Measurements from ENCODE around the gene ATXN1.
"Not testable (repeated sequence)": the region's sequence is repeated elsewhere in the genome, so short reads cannot be mapped to it uniquely, and the experiment has no call there.

The ATXN1 gene

DNA sequence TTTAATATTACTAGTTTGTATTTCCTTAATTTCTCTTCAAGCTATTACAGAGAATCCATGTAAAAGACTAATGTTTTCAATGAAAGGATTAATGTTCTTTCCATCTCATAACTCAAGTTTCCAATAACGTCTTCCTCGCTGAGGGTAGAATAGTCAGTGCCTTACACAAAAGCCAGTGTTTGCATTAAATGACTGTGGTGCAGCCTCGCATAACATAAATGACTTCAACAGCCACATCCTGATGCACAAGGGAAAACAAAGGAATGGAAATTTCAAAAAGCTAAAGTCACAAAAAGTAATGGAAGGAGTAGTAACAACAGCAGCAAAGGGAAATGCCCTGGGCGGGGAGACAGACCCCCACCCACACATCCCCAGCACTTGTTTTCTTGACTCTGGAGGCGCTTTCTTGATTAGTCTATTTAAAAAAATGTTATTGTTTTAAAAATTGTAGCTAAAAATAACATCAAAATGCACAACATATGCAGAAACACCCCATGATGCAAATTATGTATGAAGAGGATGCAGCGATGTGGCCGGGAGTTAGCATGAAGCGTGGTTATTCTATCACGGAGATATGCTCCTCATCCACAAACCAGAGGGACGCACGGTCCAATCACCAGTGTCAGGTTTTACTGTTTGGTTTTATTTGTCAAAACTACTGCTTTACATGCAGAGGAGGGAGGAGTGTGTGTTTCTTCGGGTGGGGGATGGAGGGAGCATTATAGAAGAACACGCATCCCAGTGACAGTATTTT is 294.3 kb downstream of the ATXN1 start:
- peaks cover 4% of the 10 kb centered on the region for H3K4me1 ChIP-seq (ENCODE audit: insufficient read depth, low read length)
- H3K9me3 ChIP-seq (ENCODE audit: low read length): no peaks in the 10 kb centered on the region
- no peak overlapping the region for H3K4me3 ChIP-seq (ENCODE audit: low read depth in 1 of 2, low read length in 2 of 2)
- no peak overlapping the region for H3K27ac ChIP-seq (ENCODE audit: low read depth, low read length)
- no peaks in the 10 kb centered on the region for H3K27me3 ChIP-seq (ENCODE audit: control insufficient read depth in 1 of 2, insufficient read depth in 2 of 2, low read length in 2 of 2)
- H3K9ac ChIP-seq (ENCODE audit: low read length): no peak overlapping the region
- no peaks in the 10 kb centered on the region for H3K36me3 ChIP-seq (ENCODE audit: insufficient read depth, low read length)

DNA sequence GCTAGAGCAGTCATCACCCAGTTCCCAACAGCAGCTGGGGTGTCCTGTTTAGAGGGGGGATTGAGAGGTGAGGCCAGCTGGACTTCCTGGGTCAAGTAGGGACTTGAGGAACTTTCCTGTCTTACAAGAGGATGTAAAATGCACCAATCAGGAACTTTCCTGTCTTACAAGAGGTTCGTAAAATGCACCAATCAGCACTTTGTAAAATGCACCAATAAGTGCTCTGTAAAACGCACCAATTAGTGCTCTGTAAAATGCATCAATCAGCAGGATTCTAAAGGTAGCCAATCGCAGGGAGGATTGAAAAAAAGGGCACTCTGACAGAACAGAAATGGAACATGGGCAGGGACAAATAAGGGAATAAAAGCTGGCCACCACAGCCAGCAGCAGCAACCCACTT is 297.2 kb downstream of the ATXN1 start:
- H3K4me3 ChIP-seq (ENCODE audit: low read depth in 1 of 2, low read length in 2 of 2): no peak overlapping the region
- H3K9me3 ChIP-seq (ENCODE audit: low read length): no peaks in the 10 kb centered on the region
- H3K36me3 ChIP-seq (ENCODE audit: insufficient read depth, low read length): no peaks in the 10 kb centered on the region
- no peaks in the 10 kb centered on the region for H3K4me1 ChIP-seq (ENCODE audit: insufficient read depth, low read length)
- H3K27ac ChIP-seq (ENCODE audit: low read depth, low read length): no peak overlapping the region
- no peaks in the 10 kb centered on the region for H3K27me3 ChIP-seq (ENCODE audit: control insufficient read depth in 1 of 2, insufficient read depth in 2 of 2, low read length in 2 of 2)
- no peak overlapping the region for H3K9ac ChIP-seq (ENCODE audit: low read length)

DNA sequence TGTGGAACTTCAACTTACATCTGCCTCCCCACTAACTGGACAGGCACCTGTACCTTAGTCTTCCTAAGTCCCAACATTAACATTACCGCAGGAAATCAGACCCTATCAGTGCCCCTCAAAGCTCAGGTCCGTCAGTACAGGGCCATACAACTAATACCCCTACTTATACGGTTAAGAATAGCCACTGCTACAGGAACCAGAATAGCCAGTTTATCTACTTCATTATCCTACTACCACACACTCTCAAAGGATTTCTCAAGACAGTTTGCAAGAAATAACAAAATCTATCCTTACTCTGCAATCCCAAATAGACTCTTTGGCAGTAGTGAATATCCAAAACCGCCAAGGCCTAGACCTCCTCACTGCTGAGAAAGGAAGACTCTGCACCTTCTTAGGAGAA is 298.0 kb downstream of the ATXN1 start:
- H3K9ac ChIP-seq (ENCODE audit: low read length); H3K27me3 ChIP-seq (ENCODE audit: control insufficient read depth in 1 of 2, insufficient read depth in 2 of 2, low read length in 2 of 2); H3K27ac ChIP-seq (ENCODE audit: low read depth, low read length); H3K36me3 ChIP-seq (ENCODE audit: insufficient read depth, low read length); H3K4me3 ChIP-seq (ENCODE audit: low read depth in 1 of 2, low read length in 2 of 2); H3K9me3 ChIP-seq (ENCODE audit: low read length); H3K4me1 ChIP-seq (ENCODE audit: insufficient read depth, low read length): not testable (repeated sequence)

DNA sequence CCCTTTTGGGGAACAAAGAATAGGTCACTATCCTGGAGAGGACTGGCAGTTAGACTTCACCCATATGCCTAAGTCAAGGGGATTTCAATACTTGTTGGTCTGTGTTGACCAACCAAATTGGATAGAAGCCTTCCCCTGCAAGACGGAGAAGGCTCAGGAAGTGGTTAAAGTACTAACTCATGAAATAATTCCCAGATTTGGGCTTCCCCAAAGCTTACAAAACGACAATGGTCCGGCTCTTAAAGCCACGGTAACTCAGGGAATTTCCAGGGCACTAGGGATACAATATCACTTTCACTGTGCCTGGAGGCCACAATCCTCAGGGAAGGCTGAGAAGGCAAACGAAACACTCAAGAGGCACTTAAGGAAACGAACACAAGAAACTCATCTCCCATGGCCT is 299.8 kb downstream of the ATXN1 start:
- H3K4me3 ChIP-seq (ENCODE audit: low read depth in 1 of 2, low read length in 2 of 2): no peak overlapping the region
- H3K36me3 ChIP-seq (ENCODE audit: insufficient read depth, low read length): no peaks in the 10 kb centered on the region
- no peaks in the 10 kb centered on the region for H3K27me3 ChIP-seq (ENCODE audit: control insufficient read depth in 1 of 2, insufficient read depth in 2 of 2, low read length in 2 of 2)
- H3K4me1 ChIP-seq (ENCODE audit: insufficient read depth, low read length): no peaks in the 10 kb centered on the region
- H3K9ac ChIP-seq (ENCODE audit: low read length): no peak overlapping the region
- no peaks in the 10 kb centered on the region for H3K9me3 ChIP-seq (ENCODE audit: low read length)
- no peak overlapping the region for H3K27ac ChIP-seq (ENCODE audit: low read depth, low read length)

DNA sequence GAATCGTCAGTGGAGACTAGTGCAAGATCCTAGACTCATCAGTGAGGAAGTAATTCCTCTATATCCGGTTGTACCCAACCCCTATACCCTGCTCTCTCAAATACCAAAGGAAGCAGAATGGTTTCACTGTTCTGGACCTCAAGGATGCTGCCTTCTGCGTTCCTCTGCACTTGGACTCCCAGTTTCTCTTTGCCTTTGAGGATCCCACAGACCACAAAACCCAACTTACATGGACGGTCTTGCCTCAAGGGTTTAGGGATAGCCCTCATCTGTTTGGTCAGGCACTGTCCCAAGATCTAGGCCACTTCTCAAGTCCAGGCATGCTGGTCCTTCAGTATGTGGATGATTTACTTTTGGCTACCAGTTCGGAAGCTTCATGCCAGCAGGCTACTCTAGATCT is 301.8 kb downstream of the ATXN1 start:
- not testable (repeated sequence) for H3K9ac ChIP-seq (ENCODE audit: low read length); H3K27ac ChIP-seq (ENCODE audit: low read depth, low read length); H3K4me1 ChIP-seq (ENCODE audit: insufficient read depth, low read length)

DNA sequence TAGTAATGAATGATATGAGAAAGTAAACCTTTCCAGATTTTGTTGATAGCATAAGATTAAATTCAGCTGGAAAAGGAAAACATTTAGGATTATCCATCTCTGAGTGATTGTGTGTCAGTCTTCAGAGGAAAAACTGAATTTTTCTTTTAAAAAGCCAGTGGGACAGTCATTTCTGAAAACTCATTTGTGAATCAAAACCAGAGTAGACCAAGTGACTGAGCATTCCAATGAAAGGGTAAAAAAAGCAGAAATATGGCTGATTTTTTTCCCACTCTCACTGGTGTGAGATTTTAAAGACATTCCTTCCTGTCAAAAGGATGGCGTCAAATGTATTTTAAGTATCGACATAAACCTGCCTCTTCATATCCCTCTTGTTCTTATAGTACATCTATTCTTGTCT is 308.9 kb downstream of the ATXN1 start:
- Histone ChIP-seq H3K27me3 (ENCODE audit: control insufficient read depth in 1 of 2, insufficient read depth in 2 of 2, low read length in 2 of 2) (no peaks in the 10 kb centered on the region), H3K27ac (ENCODE audit: low read depth, low read length) (no peak overlapping the region), H3K36me3 (ENCODE audit: insufficient read depth, low read length) (no peaks in the 10 kb centered on the region)

More for the DNA sequence above, 301.8 kb downstream of the ATXN1 start:
- H3K4me3 ChIP-seq (ENCODE audit: low read depth in 1 of 2, low read length in 2 of 2); H3K27me3 ChIP-seq (ENCODE audit: control insufficient read depth in 1 of 2, insufficient read depth in 2 of 2, low read length in 2 of 2); H3K9me3 ChIP-seq (ENCODE audit: low read length); H3K36me3 ChIP-seq (ENCODE audit: insufficient read depth, low read length): not testable (repeated sequence)

DNA sequence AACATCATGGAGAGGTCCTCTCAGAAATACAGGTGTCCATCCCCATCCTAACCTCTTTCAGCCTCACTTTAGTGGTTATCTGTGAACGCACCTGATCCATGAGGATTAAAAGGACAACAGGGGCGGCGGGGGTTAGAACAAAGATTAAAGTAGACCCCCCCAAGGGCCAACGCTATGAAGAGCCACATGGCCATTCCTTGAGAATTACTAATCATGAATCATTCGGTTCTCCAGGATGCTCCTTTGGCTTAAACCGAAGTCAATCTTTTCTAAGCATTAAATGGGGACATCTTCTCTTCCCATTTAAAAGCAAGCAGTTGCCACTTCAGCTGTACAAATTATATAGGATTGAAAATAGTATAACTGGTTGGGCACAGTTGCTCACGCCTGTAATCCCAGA is 310.4 kb downstream of the ATXN1 start:
- no peak overlapping the region for H3K4me3 ChIP-seq (ENCODE audit: low read depth in 1 of 2, low read length in 2 of 2)
- no peaks in the 10 kb centered on the region for H3K27me3 ChIP-seq (ENCODE audit: control insufficient read depth in 1 of 2, insufficient read depth in 2 of 2, low read length in 2 of 2)
- peaks cover 13% of the 10 kb centered on the region for H3K4me1 ChIP-seq (ENCODE audit: insufficient read depth, low read length)
- no peak overlapping the region for H3K9ac ChIP-seq (ENCODE audit: low read length)
- no peaks in the 10 kb centered on the region for H3K36me3 ChIP-seq (ENCODE audit: insufficient read depth, low read length)
- H3K27ac ChIP-seq (ENCODE audit: low read depth, low read length): no peak overlapping the region
- H3K9me3 ChIP-seq (ENCODE audit: low read length): no peaks in the 10 kb centered on the region

More for the DNA sequence above, 308.9 kb downstream of the ATXN1 start:
- H3K4me1 ChIP-seq (ENCODE audit: insufficient read depth, low read length): peaks cover 13% of the 10 kb centered on the region
- no peak overlapping the region for H3K9ac ChIP-seq (ENCODE audit: low read length)
- no peaks in the 10 kb centered on the region for H3K9me3 ChIP-seq (ENCODE audit: low read length)
- no peak overlapping the region for H3K4me3 ChIP-seq (ENCODE audit: low read depth in 1 of 2, low read length in 2 of 2)

DNA sequence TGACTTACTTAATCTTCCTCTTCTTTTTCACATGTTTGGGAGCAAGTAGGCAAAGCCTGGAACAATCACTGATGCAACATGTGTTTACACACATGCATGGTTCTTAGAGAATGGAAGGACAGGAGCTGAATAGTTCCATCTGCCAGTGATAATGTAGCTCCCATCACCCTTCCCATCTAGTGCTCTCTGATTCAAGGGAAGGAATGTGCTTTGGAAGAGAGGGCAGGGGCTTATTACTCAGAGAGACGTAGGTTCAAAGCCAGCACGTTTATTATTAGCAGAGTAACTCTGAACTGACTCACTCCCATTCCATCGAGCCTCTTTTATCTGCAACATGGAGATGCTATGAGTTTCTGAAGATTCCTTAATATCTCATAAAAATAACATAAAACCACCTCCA is 311.0 kb downstream of the ATXN1 start:
- Histone ChIP-seq H3K27ac (ENCODE audit: low read depth, low read length) (no peak overlapping the region), H3K36me3 (ENCODE audit: insufficient read depth, low read length) (no peaks in the 10 kb centered on the region), H3K4me1 (ENCODE audit: insufficient read depth, low read length) (peaks cover 12% of the 10 kb centered on the region), H3K9ac (ENCODE audit: low read length) (no peak overlapping the region), H3K9me3 (ENCODE audit: low read length) (no peaks in the 10 kb centered on the region), H3K4me3 (ENCODE audit: low read depth in 1 of 2, low read length in 2 of 2) (no peak overlapping the region), H3K27me3 (ENCODE audit: control insufficient read depth in 1 of 2, insufficient read depth in 2 of 2, low read length in 2 of 2) (no peaks in the 10 kb centered on the region)

DNA sequence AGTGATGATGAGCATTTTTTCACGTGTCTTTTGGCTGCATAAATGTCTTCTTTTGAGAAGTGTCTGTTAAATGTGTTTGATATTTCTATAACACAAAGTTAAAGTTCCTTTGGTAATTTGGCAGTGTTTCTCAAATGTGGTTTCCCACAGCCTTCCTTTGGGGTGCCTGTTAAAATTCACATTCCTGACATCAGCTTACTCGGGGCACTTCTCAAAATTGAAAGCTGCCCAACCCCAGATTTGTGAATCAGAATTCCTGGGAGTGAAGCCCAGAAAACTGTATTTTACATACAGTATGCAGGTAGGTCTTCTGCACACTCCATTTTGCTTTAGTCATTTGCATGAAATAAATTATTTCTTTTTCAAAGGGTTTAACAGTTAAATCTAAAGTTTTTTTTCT is 315.0 kb downstream of the ATXN1 start:
- Histone ChIP-seq H3K9ac (ENCODE audit: low read length) (no peak overlapping the region), H3K4me3 (ENCODE audit: low read depth in 1 of 2, low read length in 2 of 2) (no peak overlapping the region), H3K27me3 (ENCODE audit: control insufficient read depth in 1 of 2, insufficient read depth in 2 of 2, low read length in 2 of 2) (no peaks in the 10 kb centered on the region), H3K4me1 (ENCODE audit: insufficient read depth, low read length) (no peaks in the 10 kb centered on the region), H3K27ac (ENCODE audit: low read depth, low read length) (no peak overlapping the region), H3K9me3 (ENCODE audit: low read length) (no peaks in the 10 kb centered on the region), H3K36me3 (ENCODE audit: insufficient read depth, low read length) (no peaks in the 10 kb centered on the region)

DNA sequence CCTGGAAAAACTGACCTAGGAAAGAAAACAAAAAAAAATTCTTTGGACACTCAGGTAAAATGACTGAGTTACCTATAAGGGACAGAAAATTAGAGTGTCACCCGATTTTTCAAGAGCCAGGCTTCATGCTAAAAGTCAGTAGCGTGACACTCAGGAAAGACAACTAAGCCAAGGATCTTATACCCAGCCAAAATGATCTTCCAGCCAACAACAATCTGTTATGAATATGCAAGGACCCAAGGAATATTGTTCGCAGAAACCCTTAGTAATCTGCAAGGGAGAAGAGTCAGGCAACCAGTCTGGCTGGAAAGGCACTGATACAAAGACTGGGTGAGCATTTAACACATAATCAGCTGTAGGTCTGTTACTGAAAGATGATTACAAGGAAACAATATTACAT is 319.2 kb downstream of the ATXN1 start:
- H3K4me3 ChIP-seq (ENCODE audit: low read depth in 1 of 2, low read length in 2 of 2): no peak overlapping the region
- H3K27ac ChIP-seq (ENCODE audit: low read depth, low read length): no peak overlapping the region

DNA sequence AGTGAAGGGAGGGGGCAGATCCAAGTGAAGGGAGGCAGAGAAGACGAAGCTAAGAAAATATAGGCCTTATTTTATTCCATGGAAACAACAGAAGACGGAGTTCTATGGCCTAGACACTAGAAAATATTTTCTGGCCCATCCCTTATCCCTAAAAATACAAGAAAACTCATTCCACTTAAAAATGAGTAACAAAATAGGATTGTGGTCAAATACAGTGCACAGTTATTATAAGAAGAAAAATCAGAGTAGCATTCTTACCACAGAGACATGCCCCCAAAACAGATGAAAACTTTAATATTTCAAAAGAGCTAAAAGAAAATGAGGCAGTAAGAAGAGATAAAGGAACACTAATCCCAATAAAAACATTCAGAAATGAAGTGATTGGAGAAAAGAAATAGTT is 320.0 kb downstream of the ATXN1 start:
- H3K9me3 ChIP-seq (ENCODE audit: low read length): no peaks in the 10 kb centered on the region
- no peak overlapping the region for H3K4me3 ChIP-seq (ENCODE audit: low read depth in 1 of 2, low read length in 2 of 2)
- no peaks in the 10 kb centered on the region for H3K36me3 ChIP-seq (ENCODE audit: insufficient read depth, low read length)
- no peaks in the 10 kb centered on the region for H3K27me3 ChIP-seq (ENCODE audit: control insufficient read depth in 1 of 2, insufficient read depth in 2 of 2, low read length in 2 of 2)
- no peak overlapping the region for H3K9ac ChIP-seq (ENCODE audit: low read length)
- H3K4me1 ChIP-seq (ENCODE audit: insufficient read depth, low read length): peaks cover 8% of the 10 kb centered on the region
- no peak overlapping the region for H3K27ac ChIP-seq (ENCODE audit: low read depth, low read length)

More for the DNA sequence above, 319.2 kb downstream of the ATXN1 start:
- no peak overlapping the region for H3K9ac ChIP-seq (ENCODE audit: low read length)
- no peaks in the 10 kb centered on the region for H3K9me3 ChIP-seq (ENCODE audit: low read length)
- H3K4me1 ChIP-seq (ENCODE audit: insufficient read depth, low read length): peaks cover 8% of the 10 kb centered on the region
- no peaks in the 10 kb centered on the region for H3K27me3 ChIP-seq (ENCODE audit: control insufficient read depth in 1 of 2, insufficient read depth in 2 of 2, low read length in 2 of 2)
- H3K36me3 ChIP-seq (ENCODE audit: insufficient read depth, low read length): no peaks in the 10 kb centered on the region

DNA sequence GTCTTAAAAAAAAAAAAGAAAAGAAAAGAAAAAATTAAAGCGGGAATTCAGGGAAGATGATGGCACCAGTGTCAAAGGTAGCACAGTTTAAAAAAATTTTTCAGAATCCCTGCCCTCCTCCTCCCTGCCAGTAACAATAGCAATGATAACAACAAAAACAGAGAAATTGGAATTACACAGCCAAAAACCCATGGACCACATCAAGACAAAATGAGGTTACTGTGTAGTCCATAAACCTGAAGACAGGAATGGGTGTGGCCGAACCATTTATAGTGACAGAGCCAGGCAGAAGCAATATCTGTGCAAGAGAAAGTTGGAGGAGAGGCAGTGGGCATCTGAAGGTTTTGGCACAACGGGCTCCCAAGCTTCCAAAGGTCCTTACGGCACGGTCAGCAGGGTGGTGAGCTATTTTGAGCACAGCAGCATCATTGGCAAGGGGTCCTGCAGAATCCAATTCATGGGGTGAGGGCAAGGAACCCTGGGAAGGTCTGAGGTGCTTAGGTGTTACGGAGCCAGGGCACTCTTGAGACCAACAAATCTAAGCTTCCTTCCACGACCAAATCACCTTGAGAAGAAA is 320.5 kb downstream of the ATXN1 start:
- H3K9me3 ChIP-seq (ENCODE audit: low read length): no peaks in the 10 kb centered on the region
- H3K4me1 ChIP-seq (ENCODE audit: insufficient read depth, low read length): peaks cover 8% of the 10 kb centered on the region
- no peak overlapping the region for H3K4me3 ChIP-seq (ENCODE audit: low read depth in 1 of 2, low read length in 2 of 2)
- no peak overlapping the region for H3K9ac ChIP-seq (ENCODE audit: low read length)
- H3K27me3 ChIP-seq (ENCODE audit: control insufficient read depth in 1 of 2, insufficient read depth in 2 of 2, low read length in 2 of 2): no peaks in the 10 kb centered on the region
- no peak overlapping the region for H3K27ac ChIP-seq (ENCODE audit: low read depth, low read length)
- H3K36me3 ChIP-seq (ENCODE audit: insufficient read depth, low read length): no peaks in the 10 kb centered on the region
